Lower leg skin (tissue), 4 donors: ENCODE measurements around the gene DDC. TPM values are rescaled to one million over a fixed set of nuclear protein-coding genes. Genes with fewer than 3 reads are reported as not detected.
A peak's percentile ranks its signal among the peaks of the same experiment; 100 is the strongest.

Experiments
- DNase-seq, 2 donors: peaks; one replicate each; pipeline ENCODE4 v3.0.0-alpha.2; 2019; ENCODE audit warnings: low spot score in 2 of 2
- H3K4me3 ChIP-seq: fragments of 200-600 bp; sonication (generic); 2 replicates; pipeline ENCODE4 v1.5.1; 2017; ENCODE audit warnings: mild to moderate bottlenecking, low read depth; ENCODE audit not compliant: poor library complexity, severe bottlenecking
- POLR2A ChIP-seq, 2 donors: fragments of 450-650 bp; IDR thresholded peaks; one replicate each; pipeline ENCODE4 v1.6.1; 2016 to 2017; ENCODE audit warnings: antibody characterized with exemption in 2 of 2, mild to moderate bottlenecking in 1 of 2, moderate library complexity in 1 of 2
- WGBS, 2 donors: methylation state at CpG; one replicate each; pipeline ENCODE4 v1.1.5; 2018; 5-methylcytosine and 5-hydroxymethylcytosine counted together
- intact Hi-C: fragments of 100-400 bp; cut with DNase I; formaldehyde crosslinking; loops from one replicate; pipeline ENCODE4 v1.15.0; 2023; ENCODE audit warnings: low total_unique reads
- total RNA-seq, 4 donors: library from RNA; depleted of rRNA; stranded (reverse); fragments of >200 nt; gene quantifications; one replicate each; pipeline ENCODE4 v1.1.0, GENCODE V29; 2016
- TF ChIP-seq, protein P1 (sequence below), 3 donors: fragments of 450-650 bp; IDR thresholded peaks; one replicate each; pipeline ENCODE4 v1.5.1; 2016; ENCODE audit warnings: antibody characterized with exemption in 3 of 3, mild to moderate bottlenecking in 3 of 3, moderate library complexity in 2 of 3

Gene DDC
- total RNA-seq, 4 donors from 2014 or later = 1.2 TPM; not detected in 3

GRCh38 chr7:50543776-50544442, 21.3 kb downstream of the DDC start:
- TF ChIP-seq POLR2A (IDR thresholded peaks at IDR 0.05) = no peak
- TF ChIP-seq, protein P1, sequence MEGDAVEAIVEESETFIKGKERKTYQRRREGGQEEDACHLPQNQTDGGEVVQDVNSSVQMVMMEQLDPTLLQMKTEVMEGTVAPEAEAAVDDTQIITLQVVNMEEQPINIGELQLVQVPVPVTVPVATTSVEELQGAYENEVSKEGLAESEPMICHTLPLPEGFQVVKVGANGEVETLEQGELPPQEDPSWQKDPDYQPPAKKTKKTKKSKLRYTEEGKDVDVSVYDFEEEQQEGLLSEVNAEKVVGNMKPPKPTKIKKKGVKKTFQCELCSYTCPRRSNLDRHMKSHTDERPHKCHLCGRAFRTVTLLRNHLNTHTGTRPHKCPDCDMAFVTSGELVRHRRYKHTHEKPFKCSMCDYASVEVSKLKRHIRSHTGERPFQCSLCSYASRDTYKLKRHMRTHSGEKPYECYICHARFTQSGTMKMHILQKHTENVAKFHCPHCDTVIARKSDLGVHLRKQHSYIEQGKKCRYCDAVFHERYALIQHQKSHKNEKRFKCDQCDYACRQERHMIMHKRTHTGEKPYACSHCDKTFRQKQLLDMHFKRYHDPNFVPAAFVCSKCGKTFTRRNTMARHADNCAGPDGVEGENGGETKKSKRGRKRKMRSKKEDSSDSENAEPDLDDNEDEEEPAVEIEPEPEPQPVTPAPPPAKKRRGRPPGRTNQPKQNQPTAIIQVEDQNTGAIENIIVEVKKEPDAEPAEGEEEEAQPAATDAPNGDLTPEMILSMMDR (IDR thresholded peaks at IDR 0.05) = no peak
- 86 to 87% methylated on average over 18 of the region's 18 CpGs for WGBS, 2 donors
- peak; percentile 0 to 59 for DNase-seq
- intact Hi-C loops = no loop called here
- H3K4me3 ChIP-seq = no peak overlapping the region

GRCh38 chr7:50542132-50542531, 23.1 kb downstream of the DDC start:
- no peak overlapping the region for H3K4me3 ChIP-seq
- 73 to 82% methylated on average over 11 of the region's 11 CpGs for WGBS, 2 donors
- intact Hi-C loops = no loop called here
- TF ChIP-seq POLR2A (IDR thresholded peaks at IDR 0.05) = no peak
- TF ChIP-seq, protein P1 (IDR thresholded peaks at IDR 0.05) = no peak
- DNase-seq = peak in 1 of 2 donors; percentile 59

GRCh38 chr7:50540785-50541579, 24.2 kb downstream of the DDC start:
- WGBS, 2 donors = 92 to 93% methylated on average over 9 of the region's 9 CpGs
- DNase-seq = peak in 1 of 2 donors; percentile 70
- intact Hi-C loops = no loop called here
- TF ChIP-seq, protein P1 (IDR thresholded peaks at IDR 0.05) = no peak
- no peak for TF ChIP-seq POLR2A (IDR thresholded peaks at IDR 0.05)
- H3K4me3 ChIP-seq = no peak overlapping the region

GRCh38 chr7:50539725-50540124, 25.5 kb downstream of the DDC start:
- TF ChIP-seq, protein P1 (IDR thresholded peaks at IDR 0.05) = no peak
- no peak for TF ChIP-seq POLR2A (IDR thresholded peaks at IDR 0.05)
- 95% methylated on average over 14 to 15 of the region's 15 CpGs for WGBS, 2 donors
- intact Hi-C loops = no loop called here
- peak in 1 of 2 donors; percentile 83 for DNase-seq
- no peak overlapping the region for H3K4me3 ChIP-seq

- TF ChIP-seq POLR2A (IDR thresholded peaks at IDR 0.05) = no peak
- TF ChIP-seq, protein P1 (IDR thresholded peaks at IDR 0.05) = no peak
- whole genome bisulfite sequencing, 2 donors = 85 to 92% methylated on average over 4 of the region's 4 CpGs
- intact Hi-C loops = no loop called here
- DNase-seq = peak in 1 of 2 donors; percentile 62
- no peak overlapping the region for H3K4me3 ChIP-seq
Measured at GRCh38 chr7:50538478-50538877, 26.7 kb downstream of the DDC start.
